ENCODE data around the gene PPIF. TPM values are rescaled to one million over a fixed set of nuclear protein-coding genes. Genes with fewer than 3 reads are reported as not detected.

The PPIF gene
- total RNA-seq, 1 donor from 2014 or later, result 18.8 TPM

DNA sequence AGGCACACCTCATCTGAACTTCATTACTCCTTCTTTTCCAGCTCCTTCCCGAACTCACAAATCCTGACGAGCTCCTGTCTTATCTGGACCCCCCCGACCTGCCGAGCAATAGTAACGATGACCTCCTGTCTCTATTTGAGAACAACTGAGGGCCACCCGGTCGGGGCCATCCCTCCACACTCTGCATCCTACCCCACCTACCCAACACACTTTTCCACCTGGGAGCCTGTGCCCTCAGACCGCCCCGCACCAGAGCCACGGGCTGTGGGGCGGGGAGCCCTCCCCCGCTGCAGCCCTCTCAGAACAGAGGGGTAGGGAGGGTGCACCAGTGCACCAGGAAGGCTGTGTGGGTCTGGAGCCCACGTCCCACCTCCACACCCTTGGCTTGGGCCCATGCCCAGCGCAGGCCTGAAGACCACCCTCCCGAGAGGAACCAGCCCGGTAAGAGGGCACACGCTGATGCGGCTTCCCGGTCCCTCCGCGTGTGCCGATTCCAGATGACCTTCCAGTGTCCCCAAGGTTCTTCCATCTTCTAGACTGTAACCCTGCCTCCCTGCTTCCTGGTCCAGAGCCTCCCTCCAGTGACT is 34.6 kb upstream of the PPIF start:
- intact Hi-C loops (cut with DNase I), result no loop called here
- ATAC-seq, result no peak
- no peak for DNase-seq (ENCODE audit: low spot score)

DNA sequence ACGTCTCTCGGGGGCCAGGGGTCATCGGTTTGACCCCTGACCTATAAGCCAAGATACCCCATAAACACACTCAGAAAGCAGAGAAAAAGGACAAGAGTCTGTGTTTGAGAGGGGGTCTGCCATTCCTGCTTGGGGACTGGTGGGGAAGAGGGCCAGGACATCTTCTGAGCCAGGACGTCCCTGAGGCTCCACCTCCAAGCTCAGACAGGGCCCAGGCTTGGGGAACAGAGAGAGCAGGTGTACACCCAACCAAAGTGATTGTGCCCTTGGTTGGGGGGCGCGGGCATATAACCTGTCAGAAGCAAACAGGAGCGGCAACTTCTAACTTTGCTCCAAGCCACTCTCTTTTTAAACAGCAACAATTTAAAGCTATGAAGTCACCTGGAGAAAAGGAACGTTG is 33.9 kb upstream of the PPIF start:
- DNase-seq (ENCODE audit: low spot score) (no peak), ATAC-seq (no peak)
- intact Hi-C loops (cut with DNase I), result no loop called here

DNA sequence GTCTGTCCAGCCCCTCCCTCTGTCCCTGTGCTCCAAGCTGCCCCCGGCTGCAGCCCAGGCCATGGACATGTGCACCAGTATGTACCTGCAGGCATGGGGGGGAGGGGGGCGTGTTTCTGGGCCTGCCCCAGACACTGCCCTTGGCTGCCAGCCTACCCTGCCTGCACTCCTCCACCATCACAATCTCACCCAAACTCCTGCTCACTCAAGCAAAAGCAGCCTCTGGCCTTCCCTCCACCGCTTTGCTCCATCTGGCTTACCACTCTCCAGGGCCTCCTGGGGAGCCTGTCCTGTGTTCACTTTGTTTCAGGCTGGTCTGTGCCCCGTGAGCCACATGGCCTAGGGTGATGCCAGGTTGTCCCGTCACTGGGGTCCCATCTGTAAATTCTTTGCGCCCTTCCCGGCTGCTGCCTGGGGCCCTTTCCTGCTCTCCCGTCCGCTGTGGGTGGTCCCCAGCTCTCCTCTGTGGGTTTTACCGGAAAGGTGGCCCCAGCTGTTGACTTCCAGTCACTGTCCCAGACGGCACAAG is 33.3 kb upstream of the PPIF start:
- intact Hi-C loops (cut with DNase I), result no loop called here
- no peak for DNase-seq (ENCODE audit: low spot score)
- ATAC-seq, result no peak

DNA sequence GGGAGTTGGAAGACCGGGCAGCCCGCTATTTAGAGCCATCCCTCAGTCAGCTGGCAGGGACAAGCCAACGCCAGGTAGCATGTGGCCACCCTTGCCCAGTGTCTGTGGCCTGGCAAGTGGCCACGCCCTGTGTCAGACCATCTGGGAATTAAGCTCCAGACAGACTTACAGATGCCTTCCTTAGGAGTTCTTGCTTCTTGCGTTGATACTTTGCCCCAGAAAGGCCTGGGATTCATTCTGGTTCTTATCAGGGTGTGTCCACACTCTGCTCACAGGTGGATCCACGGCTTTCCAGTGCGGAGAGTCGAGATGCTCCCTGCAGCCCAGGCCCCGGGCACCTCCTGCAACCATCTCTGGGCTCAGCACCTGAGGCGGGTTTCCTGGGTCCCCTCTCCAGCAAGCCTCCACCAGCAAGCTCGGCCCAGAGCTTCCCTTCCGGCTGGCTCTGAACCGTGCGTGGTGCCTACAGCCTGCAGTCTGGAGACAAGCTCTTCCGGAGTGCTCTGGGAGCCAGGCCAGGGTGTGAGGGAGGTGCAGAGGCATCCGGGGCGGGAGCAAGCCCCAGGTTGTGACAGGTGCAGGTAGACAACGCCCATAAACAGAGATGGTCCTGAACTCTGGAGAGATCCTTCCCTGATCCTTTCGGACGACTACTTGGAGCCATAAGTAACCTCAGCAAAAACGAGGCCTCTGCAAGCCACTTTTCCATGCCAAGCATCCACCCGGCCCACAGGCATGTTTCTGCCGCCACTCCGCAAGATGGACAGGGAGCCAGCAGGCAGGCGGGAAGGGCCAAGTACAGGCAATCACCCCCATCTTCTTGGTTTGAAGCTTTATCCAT is 32.3 kb upstream of the PPIF start:
- intact Hi-C loops (cut with DNase I), result no loop called here
- DNase-seq (ENCODE audit: low spot score) (no peak), ATAC-seq (no peak)

DNA sequence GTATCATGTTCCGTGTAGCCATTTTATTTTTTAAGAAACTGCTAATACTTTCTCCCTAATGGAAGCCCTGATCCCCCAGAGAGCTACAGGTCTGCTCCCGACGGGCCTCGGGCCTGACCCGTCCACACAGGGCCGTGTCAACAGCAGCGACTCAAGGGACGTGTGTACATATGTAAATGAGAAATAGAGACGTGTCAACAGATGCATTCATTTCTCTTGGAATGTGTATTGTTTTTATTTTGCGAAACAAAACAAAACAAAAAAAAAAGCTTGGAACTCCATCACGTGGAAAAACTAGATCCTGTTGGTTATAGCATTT is 31.7 kb upstream of the PPIF start:
- intact Hi-C loops (cut with DNase I), result no loop called here
- DNase-seq (ENCODE audit: low spot score), result no peak
- ATAC-seq, result no peak

DNA sequence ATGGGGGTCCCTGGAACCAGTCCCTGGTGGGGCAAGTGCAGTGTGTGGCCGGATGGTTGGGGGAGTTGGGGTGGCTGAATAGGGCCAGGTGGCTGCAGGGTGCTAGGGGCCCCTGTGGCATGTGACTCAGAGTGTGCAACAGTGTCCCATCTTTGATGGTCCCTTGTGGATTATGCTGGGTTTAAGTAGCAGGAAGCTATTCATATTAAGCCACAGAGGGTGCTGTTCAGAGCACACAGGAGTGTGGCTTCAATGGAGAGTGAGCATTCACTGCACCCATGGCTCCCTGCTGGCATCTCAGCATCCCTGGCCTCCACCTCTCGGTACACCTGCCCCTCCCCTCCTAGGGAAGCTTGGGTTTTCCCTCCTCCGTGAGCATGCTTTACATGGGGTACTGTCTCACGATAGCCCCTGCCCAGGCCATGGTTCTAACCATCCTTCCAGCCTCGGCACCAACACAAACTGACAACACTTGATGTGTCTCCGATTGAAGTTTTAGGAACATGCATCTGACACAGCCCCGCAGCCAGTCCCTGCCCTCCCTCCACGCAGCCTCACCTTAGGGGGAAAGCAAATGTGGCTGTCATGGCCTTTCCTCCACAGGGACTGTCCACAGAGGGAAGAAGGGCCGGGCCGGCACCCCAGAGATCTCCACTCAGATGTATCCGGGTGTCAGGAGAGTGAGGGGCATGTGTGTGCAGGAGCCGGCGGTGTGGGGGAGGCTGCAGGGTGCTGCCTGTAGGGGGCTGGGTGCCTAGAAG is 30.4 kb upstream of the PPIF start:
- DNase-seq (ENCODE audit: low spot score) (no peak), ATAC-seq (peak; percentile 6)

DNA sequence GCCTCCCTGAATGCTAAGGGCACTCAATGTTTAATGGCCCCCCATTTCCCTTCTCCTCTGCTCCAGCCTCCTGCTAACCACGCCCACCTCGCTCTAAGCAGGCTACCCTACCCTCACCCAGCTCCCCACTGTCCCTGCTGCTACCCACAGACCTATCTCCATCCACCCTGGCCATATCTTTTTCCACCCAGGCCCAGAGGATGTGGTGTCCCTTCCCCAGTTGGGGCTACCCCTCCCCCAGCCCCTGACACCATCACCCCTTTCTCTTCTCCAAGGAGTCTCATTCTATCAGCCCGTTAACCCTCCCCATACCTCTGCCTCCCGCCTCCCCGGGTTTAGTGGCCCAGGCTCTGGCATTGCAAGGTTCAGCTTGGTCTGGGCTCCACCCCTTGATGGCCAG is 28.9 kb upstream of the PPIF start:
- intact Hi-C loops (cut with DNase I), result no loop called here
- DNase-seq (ENCODE audit: low spot score) (peak; percentile 51), ATAC-seq (no peak)

More for the DNA sequence above, 30.4 kb upstream of the PPIF start:
- intact Hi-C loops (cut with DNase I), result no loop called here

DNA sequence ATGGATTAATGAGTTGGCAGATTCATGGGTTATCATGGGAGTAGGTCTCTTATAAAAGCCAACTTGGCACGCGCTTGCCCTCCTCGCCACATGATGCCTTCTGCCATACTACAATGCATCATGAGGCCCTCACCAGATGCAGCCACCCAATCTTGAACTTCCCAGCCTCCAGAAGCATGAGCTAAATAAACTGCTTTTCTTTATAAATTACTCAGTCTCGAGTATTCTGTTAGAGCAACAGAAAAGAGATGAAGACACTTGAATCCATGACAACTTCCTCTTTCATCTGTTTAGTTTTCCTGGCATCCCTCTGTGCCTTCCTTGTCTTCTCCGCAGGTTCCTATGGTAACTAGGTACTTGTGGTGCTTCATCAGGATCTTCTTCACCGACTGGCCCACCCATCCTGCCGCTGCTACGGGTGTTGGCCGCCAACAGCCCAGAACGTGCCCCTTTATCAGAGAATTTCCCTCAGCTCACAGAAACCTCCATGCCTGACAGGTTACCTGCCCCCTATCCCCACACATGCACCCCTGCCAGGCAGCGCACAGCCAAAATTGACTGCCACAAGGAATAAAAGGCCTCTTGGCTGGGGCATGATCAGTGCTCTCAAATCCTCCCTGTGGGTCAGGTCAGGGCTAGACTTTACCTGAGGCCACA is 28.0 kb upstream of the PPIF start:
- ATAC-seq, result no peak
- no peak for DNase-seq (ENCODE audit: low spot score)
- intact Hi-C loops (cut with DNase I), result no loop called here

DNA sequence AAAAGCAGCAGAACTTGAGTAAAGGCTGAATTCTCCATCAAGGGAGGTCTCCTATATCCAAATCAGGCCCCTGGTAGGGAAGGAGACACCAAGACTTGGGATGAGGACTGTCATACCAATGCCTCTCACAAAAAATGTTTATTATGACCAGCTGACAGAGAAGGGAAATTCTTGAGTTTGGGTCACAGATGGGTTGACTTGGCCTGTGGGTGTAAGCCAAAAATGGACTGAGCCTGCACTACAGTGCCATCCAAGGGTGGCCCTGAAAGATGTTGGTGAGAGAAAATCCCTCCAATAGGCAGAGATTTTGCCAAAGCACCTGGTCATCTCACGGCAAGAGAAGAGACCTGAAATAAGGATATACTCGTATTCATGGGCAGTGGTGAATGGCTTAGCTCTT is 27.0 kb upstream of the PPIF start:
- intact Hi-C loops (cut with DNase I), result no loop called here
- ATAC-seq (no peak), DNase-seq (ENCODE audit: low spot score) (no peak)

DNA sequence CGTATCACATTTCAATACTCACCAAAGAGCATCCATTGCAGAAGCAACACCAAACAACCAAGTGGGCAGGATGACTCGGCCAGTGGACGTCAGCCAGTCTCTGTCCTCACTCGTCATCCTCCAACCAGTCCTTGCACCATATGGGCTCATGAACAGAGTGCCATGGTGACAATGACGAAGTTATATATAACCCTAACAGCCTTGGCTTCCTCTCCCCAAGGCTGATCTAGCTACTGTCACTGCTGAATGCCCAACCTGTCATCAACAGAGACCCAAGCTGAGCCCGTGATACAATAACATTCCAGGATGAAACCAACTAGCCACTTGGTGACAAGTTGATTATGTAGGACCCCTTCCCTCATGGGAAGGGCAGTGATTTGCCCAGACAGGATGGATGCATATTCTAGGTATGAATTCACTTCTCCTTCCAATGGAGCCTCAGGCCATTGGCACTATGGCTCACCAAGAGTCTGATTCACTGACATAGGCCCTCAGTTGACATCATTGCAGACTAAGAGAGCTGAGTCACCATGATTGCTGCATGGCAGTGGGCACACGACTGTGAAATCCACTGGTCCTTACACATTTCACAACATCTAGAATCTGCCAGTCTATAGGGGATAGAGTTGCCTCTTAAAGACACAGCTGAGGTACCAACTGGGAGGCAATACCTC is 26.3 kb upstream of the PPIF start:
- DNase-seq (ENCODE audit: low spot score), result no peak
- intact Hi-C loops (cut with DNase I), result no loop called here
- no peak for ATAC-seq

DNA sequence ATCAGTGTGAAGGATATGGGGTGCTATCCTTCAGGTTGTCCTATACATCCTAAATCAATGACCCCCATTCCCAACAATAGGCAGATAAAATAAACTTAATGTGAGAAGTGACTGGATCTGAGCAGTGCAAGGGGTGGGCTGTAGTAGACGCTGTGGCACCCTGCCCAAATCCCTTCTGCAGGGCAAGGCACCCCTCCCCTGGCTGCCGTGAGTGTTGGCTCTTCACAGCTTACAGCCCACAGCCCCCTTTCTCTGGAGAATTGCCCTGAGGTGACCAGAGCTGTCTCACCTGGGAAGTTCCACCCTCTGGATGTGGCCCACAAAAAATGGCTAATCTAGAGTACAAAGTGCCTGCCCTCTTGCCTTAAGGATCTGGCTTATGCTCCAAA is 25.8 kb upstream of the PPIF start:
- ATAC-seq (no peak), DNase-seq (ENCODE audit: low spot score) (no peak)
- intact Hi-C loops (cut with DNase I), result no loop called here

DNA sequence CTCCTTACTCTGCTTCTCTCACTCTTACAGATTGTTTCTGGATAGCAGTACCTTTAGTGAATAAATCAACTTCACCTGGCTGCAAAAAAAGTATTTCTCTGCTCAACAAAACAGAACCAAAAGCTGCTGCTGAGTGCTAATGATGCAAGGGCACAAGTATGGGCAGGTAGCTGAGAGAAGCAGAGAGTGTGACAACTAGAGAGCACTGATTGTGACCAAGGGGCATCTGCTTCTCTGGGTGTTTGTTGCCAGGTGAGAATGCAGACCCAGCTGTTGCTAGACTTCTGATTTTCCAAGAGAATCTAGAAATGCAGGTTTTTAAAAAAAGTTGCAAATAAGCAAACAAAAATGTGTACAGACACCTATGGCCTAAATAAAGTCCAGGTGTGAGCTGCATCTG is 25.3 kb upstream of the PPIF start:
- DNase-seq (ENCODE audit: low spot score) (no peak), ATAC-seq (no peak)
- intact Hi-C loops (cut with DNase I), result no loop called here

DNA sequence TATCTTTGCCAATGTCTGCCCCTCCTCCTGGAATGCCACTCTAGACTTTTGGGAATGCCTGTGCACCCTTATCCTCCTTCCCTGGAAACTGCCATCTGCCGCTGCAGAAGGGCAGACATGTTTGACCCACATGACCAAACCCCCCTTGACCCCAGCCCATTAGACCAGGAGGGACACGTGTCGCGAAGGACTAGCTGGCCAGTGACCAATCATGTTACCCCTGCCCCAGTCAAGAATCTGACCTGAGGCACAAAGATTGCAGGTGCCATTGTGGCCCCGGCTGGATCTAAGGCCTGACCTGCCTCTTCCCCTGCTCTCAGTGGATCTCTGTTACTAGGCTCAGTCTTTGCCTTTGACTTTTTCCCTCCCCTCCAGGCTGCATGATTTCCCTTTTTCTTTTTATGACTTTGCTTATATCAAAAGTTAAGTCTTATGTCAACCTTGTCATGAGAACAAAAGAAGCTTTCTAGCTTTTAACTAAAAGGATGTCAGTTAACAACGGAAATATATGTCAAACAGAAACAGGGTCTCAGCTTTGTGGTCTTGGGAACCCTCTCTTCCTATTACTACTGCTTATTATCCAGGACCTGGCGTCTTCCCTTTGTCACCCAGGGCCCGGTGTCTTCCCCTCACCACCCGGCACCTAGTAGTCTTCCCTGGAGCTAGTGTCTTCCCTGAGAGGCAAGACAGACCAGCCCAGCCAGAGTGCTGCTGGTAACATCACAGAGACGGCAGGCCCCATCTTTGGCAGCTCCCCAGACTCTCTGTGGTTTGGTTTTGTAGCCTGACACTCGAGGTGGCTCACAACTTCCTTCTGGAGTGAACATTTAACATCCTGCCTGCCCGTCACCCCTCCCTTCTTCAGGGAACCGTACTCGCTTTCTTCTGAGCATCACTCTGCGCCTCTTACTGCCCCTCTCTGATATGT is 24.4 kb upstream of the PPIF start:
- DNase-seq (ENCODE audit: low spot score), result peak; percentile 80
- intact Hi-C loops (cut with DNase I), result no loop called here
- ATAC-seq, result peak; percentile 57

DNA sequence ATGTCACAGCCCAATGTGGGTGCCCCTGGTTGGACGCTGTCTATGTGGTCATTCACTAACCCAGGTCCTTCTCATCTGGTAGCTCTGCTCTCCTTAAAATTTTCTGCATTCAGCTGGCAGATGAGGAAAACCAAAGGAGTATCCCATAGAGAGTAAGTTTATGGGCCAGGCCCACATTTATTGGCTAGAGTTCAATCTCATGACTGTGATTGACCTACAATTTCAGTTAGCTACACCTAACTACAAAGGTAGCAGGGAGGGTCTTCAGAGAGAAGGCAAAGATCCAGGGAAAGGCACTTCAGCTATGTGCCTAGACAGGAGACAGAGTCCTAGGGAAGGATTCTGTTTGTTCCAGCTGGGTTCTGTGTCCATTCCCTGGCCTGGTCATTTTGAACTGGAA is 23.7 kb upstream of the PPIF start:
- DNase-seq (ENCODE audit: low spot score), result no peak
- intact Hi-C loops (cut with DNase I), result no loop called here
- no peak for ATAC-seq

DNA sequence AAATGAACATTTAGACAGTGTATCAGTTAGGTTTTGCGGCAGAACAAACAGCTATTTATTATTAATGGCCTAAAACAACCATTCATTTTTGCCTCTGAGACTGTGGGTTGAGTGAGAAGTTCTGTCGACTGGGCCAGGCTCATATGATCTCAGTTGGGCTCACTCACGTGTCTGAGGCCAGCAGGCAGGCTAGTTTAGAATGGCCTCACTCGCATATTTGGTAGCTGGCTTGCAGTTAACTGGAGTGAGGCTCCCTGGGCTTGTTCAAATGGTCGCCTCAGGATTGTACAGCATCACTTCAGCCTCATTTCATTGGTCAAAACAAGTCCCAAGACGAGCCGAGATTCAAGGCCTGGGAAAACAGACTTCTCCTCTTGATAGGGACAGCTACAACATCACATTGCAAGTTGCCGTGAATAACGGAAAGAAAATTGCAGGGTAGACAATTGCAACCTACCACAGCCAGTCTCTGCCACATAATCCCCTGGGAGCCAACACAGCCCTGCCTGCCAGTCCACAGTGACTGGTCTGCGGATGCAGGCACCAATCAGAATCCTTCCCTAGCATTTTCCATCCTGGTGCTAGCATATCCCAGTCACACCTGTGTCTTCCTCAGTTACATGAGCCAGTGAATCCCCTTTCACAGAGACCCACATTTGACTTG is 23.1 kb upstream of the PPIF start:
- DNase-seq (ENCODE audit: low spot score) (no peak), ATAC-seq (no peak)
- intact Hi-C loops (cut with DNase I), result no loop called here

DNA sequence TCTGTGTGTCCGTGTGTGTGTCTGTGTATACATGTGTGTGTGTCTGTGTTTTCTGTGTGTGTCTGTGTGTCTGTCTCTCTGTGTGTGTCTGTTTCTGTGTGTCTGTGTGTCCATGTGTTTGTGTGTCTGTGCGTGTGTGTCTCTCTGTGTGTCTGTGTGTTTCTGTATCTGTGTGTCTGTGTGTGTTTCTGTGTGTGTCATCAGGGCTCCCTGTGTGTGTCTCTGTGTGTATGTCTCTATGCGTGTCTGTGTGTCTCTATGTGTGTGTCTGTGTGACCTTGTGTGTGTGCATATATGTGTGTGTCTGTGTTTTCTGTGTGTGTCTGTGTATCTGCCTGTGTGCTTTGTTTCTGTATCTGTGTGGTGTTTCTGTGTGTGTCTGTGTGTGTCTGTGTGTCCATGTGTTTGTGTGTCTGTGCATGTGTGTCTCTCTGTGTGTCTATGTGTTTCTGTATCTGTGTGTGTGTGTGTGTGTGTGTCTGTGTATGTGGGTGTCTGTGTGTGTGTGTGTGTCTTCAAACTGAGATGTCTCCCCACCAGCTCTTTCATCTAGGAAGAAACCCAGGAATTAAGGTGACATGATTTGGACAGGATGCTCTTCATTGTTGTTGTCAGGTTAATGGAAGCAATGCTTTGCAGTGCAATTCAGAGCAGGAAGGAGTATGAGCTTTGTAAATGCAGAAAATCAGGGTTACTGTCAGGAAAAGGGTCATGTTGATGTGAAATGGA is 20.7 kb upstream of the PPIF start:
- ATAC-seq (no peak), DNase-seq (ENCODE audit: low spot score) (no peak)
- intact Hi-C loops (cut with DNase I), result no loop called here

DNA sequence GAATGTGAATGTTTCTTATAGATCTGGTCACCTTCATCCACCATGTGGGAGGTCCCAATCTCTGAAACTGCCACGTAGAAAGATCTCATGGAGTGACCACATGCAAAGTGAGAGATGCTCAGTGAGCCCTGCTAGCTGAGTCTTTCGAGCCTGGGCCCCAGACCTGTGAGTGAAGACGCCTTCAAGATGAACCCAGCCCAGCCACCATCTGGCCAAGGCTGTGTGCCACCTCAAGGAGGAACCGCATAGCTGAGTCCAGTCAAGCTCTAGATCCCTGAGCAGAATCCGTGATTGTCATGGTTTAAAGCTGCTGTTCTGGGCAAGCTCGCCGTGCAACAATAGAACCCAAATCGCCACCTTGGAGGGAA is 20.2 kb upstream of the PPIF start:
- no peak for DNase-seq (ENCODE audit: low spot score)
- ATAC-seq, result no peak
- intact Hi-C loops (cut with DNase I), result no loop called here

Data from sciatic nerve (tissue), 2 donors.